Upper lobe of left lung (tissue), 4 donors: Measurements from ENCODE around the gene SCRN2.

Experiments
- CTCF ChIP-seq, 6 experiments: fragments of 450-650 bp in 4 of 6; fragments of 200-600 bp in 2 of 6; sonication (generic) in 2 of 6; IDR thresholded peaks; one replicate each; pipeline ENCODE4 v1.5.1; 2016 to 2019; ENCODE audit warnings: antibody characterized with exemption in 6 of 6
- EP300 ChIP-seq, 4 donors: sonication (generic); formaldehyde crosslinking; IDR thresholded peaks; one replicate each; pipeline ENCODE4 v1.5.1; 2017; ENCODE audit warnings: antibody characterized with exemption in 4 of 4, control low read depth in 2 of 4
- POLR2A ChIP-seq, 4 donors: fragments of 450-650 bp; IDR thresholded peaks; one replicate each; pipeline ENCODE4 v1.5.1; 2016 to 2017; ENCODE audit warnings: antibody characterized with exemption in 4 of 4, mild to moderate bottlenecking in 2 of 4

- no peak for TF ChIP-seq POLR2A (IDR thresholded peaks at IDR 0.05)
- peak; percentile 86 to 96 (median 93) for TF ChIP-seq CTCF (IDR thresholded peaks at IDR 0.05)
- TF ChIP-seq EP300 (IDR thresholded peaks at IDR 0.05): no peak
Measured at GRCh38 chr17:47889734-47890529, 48.9 kb upstream of the SCRN2 start.
